ENCODE data around the gene UPP1. TPM values are rescaled to one million over a fixed set of nuclear protein-coding genes. Genes with fewer than 3 reads are reported as not detected.

The UPP1 gene
- total and polyA plus RNA-seq, 9 donors = 0.71 to 3.2 (median 1.7) TPM

DNA sequence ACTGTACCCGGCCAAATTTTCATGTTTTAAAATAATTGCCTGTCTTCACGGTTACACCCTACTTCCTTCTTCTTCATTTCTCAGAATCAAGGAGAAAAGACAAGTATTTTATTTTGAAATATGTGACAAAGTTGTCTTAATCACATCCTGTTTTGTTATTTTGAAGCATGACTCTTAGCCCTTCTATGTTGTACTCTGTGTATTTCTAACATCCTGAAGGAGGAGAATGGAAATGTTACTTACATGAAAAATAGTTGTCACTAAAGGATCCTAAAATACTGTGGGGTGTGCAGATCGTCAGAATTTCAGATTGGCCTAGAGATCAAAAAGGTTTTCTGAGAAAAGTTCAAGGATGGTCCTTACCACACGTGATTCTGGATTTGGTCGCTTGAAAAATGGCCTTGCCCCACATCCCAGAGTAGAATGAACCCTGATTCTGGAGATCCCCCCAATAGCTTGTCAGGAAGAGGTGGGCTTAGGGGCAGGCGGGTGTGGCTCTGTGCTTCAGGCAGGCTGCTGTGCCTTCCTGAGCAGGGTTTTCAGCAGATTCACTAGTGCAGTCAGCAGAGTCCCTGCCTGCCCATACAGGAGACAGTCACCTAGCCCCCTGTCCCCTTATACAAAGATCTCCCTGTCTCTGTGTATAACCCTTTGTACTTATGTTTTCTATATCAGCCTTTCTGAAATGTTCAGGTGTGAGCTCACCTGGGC is 8.6 kb downstream of the UPP1 start:
- peaks cover 2% of the 10 kb centered on the region for H3K27me3 ChIP-seq (ENCODE audit: control insufficient read depth, insufficient read depth, low read length)
- no peak overlapping the region for H3K4me3 ChIP-seq (ENCODE audit: low read length)
- H3K9me3 ChIP-seq (replicated peaks; ENCODE audit: control insufficient read depth, low read depth, low read length) = no peaks in the 10 kb centered on the region
- H3K27ac ChIP-seq (ENCODE audit: low read length) = no peak overlapping the region
- no peak for DNase-seq
- WGBS (ENCODE audit: insufficient coverage) = 71% methylated on average over 3 of the region's 6 CpGs
- H3K36me3 ChIP-seq (ENCODE audit: control insufficient read depth, insufficient read depth, low read length) = no peaks in the 10 kb centered on the region
- H3K4me1 ChIP-seq (ENCODE audit: control insufficient read depth, insufficient read depth, low read length) = no peaks in the 10 kb centered on the region

DNA sequence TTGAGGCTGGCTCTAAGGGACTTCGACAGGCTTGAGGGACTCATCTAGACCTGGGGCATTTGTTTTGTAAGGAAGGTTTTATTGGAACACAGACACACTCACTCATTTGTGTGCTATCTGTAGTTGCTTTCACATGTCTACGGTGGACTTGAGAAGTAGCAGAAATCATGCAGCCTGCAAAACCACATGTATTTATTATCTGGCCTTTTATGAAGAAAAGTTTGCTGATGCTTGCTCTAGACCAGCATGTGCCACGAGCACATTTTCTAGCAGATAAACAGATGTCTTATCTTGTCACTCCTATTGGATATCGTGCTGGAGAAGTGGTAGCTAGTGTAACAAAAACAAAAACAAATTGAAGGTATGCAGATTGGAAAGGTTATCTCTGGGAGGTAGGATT is 9.8 kb downstream of the UPP1 start:
- Histone ChIP-seq H3K36me3 (ENCODE audit: control insufficient read depth, insufficient read depth, low read length) (no peaks in the 10 kb centered on the region), H3K27me3 (ENCODE audit: control insufficient read depth, insufficient read depth, low read length) (no peaks in the 10 kb centered on the region), H3K9me3 (replicated peaks; ENCODE audit: control insufficient read depth, low read depth, low read length) (no peaks in the 10 kb centered on the region), H3K4me3 (ENCODE audit: low read length) (no peak overlapping the region), H3K4me1 (ENCODE audit: control insufficient read depth, insufficient read depth, low read length) (no peaks in the 10 kb centered on the region), H3K27ac (ENCODE audit: low read length) (no peak overlapping the region)
- no CpG with 5 or more reads among the region's 4 CpGs for WGBS (ENCODE audit: insufficient coverage)
- DNase-seq = no peak

DNA sequence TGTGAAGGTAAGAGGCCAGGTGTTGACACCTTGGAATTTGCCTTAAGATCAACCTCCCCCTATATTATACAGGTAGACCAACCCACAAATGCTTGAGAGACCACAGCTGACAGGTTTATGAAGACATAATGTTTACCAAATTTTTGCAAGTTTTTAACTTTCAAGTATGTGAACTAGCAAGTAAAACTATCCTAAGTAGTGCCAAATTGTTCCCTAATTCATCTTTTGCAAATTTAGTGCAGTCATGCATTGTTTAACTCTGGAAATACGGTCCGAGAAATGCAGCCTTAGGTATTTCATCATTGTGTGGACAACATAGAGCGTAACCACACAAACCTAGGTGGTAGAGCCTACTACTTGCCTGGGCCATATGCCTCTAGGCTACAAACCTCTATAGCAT is 10.7 kb downstream of the UPP1 start:
- Histone ChIP-seq H3K36me3 (ENCODE audit: control insufficient read depth, insufficient read depth, low read length) (no peaks in the 10 kb centered on the region), H3K27ac (ENCODE audit: low read length) (no peak overlapping the region), H3K27me3 (ENCODE audit: control insufficient read depth, insufficient read depth, low read length) (no peaks in the 10 kb centered on the region), H3K9me3 (replicated peaks; ENCODE audit: control insufficient read depth, low read depth, low read length) (no peaks in the 10 kb centered on the region), H3K4me3 (ENCODE audit: low read length) (no peak overlapping the region), H3K4me1 (ENCODE audit: control insufficient read depth, insufficient read depth, low read length) (no peaks in the 10 kb centered on the region)
- WGBS (ENCODE audit: insufficient coverage) = 89% methylated on average over 3 of the region's 3 CpGs
- DNase-seq = no peak

DNA sequence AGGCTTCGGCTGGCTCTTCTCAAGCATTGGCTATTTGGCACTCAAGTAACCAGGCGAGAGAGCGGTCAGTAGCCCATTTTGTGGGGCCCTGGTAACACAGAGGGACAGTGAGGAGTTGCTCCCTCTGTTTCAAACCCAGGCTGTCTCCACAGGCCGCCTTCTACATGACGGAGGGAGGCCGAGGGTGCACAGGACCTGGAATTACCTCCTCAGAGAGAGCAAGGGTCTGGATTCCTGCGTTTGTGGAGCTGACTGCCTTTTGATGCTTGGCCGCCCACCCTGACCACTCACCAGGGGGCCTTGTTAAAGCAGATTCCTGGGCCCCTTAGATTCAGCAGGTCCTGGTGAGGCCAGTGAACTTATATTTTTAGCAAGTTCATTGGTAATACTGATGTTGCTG is 12.3 kb downstream of the UPP1 start:
- Histone ChIP-seq H3K27ac (ENCODE audit: low read length) (no peak overlapping the region), H3K9me3 (replicated peaks; ENCODE audit: control insufficient read depth, low read depth, low read length) (no peaks in the 10 kb centered on the region), H3K4me3 (ENCODE audit: low read length) (no peak overlapping the region), H3K4me1 (ENCODE audit: control insufficient read depth, insufficient read depth, low read length) (no peaks in the 10 kb centered on the region), H3K36me3 (ENCODE audit: control insufficient read depth, insufficient read depth, low read length) (no peaks in the 10 kb centered on the region), H3K27me3 (ENCODE audit: control insufficient read depth, insufficient read depth, low read length) (no peaks in the 10 kb centered on the region)
- DNase-seq = no peak
- WGBS (ENCODE audit: insufficient coverage) = 79% methylated on average over 7 of the region's 8 CpGs

DNA sequence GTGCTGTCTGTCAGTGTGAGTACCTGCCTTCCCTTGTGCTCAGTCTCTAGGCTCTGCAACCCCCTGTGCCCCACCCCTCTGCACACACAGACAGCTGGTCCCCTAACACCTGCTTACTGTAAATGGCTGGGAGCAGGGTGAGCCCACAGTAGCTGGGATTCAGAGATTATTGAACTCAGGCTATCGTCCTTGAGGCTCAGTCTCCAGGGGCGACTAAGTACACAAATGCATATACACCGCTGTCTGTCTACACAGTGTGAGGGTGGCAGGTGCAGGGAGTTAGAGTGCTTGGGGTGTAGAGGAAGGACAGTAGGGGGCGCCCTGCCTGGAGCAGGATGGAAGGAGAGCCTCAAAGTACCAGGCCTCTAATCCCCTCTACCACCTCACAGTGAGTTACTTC is 12.9 kb downstream of the UPP1 start:
- no peak overlapping the region for H3K27ac ChIP-seq (ENCODE audit: low read length)
- no peaks in the 10 kb centered on the region for H3K4me1 ChIP-seq (ENCODE audit: control insufficient read depth, insufficient read depth, low read length)
- DNase-seq = no peak
- WGBS (ENCODE audit: insufficient coverage) = 40% methylated on average over 1 of the region's 4 CpGs
- no peak overlapping the region for H3K4me3 ChIP-seq (ENCODE audit: low read length)
- no peaks in the 10 kb centered on the region for H3K27me3 ChIP-seq (ENCODE audit: control insufficient read depth, insufficient read depth, low read length)
- H3K9me3 ChIP-seq (replicated peaks; ENCODE audit: control insufficient read depth, low read depth, low read length) = no peaks in the 10 kb centered on the region
- no peaks in the 10 kb centered on the region for H3K36me3 ChIP-seq (ENCODE audit: control insufficient read depth, insufficient read depth, low read length)

DNA sequence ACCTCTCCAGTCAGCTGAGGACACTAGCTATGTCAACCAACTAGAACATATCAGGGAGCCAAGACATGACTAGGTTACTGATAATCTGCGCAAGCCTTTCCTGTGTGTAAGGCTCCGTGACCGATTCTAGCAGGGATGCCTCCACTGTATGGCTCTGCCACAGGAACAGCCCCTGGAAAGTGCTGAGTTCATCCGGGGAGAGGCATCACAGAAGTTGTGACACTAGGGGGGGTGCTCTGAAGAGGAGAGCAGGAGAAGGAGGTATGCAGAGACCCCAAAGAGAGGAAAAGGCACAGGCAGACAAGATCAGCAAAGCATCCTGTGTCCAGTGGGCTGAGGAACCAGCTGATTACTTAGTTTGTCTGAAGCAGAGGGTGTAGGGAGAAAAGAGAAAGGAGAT is 13.5 kb downstream of the UPP1 start:
- Histone ChIP-seq H3K4me1 (ENCODE audit: control insufficient read depth, insufficient read depth, low read length) (no peaks in the 10 kb centered on the region), H3K27me3 (ENCODE audit: control insufficient read depth, insufficient read depth, low read length) (no peaks in the 10 kb centered on the region), H3K4me3 (ENCODE audit: low read length) (no peak overlapping the region), H3K9me3 (replicated peaks; ENCODE audit: control insufficient read depth, low read depth, low read length) (no peaks in the 10 kb centered on the region), H3K27ac (ENCODE audit: low read length) (no peak overlapping the region), H3K36me3 (ENCODE audit: control insufficient read depth, insufficient read depth, low read length) (no peaks in the 10 kb centered on the region)
- no peak for DNase-seq
- 96% methylated on average over 3 of the region's 4 CpGs for WGBS (ENCODE audit: insufficient coverage)

DNA sequence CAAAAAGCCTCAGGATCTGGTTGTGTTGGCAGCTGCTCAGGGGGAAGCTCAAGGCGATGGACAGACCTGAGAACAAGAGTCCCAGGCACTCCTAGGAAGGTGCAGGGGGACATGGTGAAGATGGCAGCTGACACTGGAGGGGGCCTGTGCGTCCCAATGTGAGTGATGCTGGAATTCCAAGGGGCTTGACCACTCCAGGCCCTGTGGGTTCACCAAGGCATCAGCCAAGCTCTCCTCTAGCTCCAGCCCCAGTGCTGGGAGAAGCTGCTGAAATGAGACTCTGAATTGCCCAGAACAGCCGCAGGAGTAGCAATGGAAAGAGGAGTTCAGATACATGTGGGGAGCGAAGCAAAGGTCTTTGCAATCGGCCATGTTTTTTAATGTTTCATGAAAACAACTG is 16.0 kb downstream of the UPP1 start:
- 93% methylated on average over 3 of the region's 5 CpGs for WGBS (ENCODE audit: insufficient coverage)
- Histone ChIP-seq H3K4me1 (ENCODE audit: control insufficient read depth, insufficient read depth, low read length) (no peaks in the 10 kb centered on the region), H3K36me3 (ENCODE audit: control insufficient read depth, insufficient read depth, low read length) (no peaks in the 10 kb centered on the region), H3K27ac (ENCODE audit: low read length) (no peak overlapping the region), H3K9me3 (replicated peaks; ENCODE audit: control insufficient read depth, low read depth, low read length) (no peaks in the 10 kb centered on the region), H3K4me3 (ENCODE audit: low read length) (no peak overlapping the region), H3K27me3 (ENCODE audit: control insufficient read depth, insufficient read depth, low read length) (peaks cover 2% of the 10 kb centered on the region)
- no peak for DNase-seq

DNA sequence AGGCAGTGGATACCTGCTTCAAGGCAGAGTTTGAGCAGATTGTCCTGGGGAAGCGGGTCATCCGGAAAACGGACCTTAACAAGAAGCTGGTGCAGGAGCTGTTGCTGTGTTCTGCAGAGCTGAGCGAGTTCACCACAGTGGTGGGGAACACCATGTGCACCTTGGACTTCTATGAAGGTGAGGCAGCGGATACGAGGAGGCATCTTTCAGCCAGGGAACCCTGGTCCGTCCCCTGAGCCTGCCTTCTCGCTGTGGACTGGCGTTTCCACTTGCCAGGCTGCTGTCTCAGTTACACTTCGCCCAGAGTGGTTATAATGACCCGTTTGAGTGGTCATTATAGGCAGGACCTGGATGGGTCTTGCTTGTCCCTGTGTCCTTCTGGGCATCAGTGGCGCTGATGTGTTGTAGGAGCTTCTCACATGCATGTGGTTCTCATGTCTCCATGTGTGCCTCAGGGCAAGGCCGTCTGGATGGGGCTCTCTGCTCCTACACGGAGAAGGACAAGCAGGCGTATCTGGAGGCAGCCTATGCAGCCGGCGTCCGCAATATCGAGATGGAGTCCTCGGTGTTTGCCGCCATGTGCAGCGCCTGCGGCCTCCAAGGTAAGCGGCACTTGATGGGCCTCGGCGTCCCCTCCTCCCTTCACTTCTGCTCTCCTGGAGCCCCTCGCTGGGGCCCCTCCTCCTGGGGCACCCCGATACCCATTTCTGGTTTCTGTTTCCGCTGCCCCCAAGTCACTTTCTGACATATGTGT is 18.0 kb downstream of the UPP1 start:
- no peak overlapping the region for H3K27ac ChIP-seq (ENCODE audit: low read length)
- H3K4me1 ChIP-seq (ENCODE audit: control insufficient read depth, insufficient read depth, low read length) = no peaks in the 10 kb centered on the region
- DNase-seq = no peak
- no peaks in the 10 kb centered on the region for H3K9me3 ChIP-seq (replicated peaks; ENCODE audit: control insufficient read depth, low read depth, low read length)
- no peaks in the 10 kb centered on the region for H3K36me3 ChIP-seq (ENCODE audit: control insufficient read depth, insufficient read depth, low read length)
- H3K4me3 ChIP-seq (ENCODE audit: low read length) = no peak overlapping the region
- WGBS (ENCODE audit: insufficient coverage) = 88% methylated on average over 29 of the region's 29 CpGs
- H3K27me3 ChIP-seq (ENCODE audit: control insufficient read depth, insufficient read depth, low read length) = peaks cover 2% of the 10 kb centered on the region

DNA sequence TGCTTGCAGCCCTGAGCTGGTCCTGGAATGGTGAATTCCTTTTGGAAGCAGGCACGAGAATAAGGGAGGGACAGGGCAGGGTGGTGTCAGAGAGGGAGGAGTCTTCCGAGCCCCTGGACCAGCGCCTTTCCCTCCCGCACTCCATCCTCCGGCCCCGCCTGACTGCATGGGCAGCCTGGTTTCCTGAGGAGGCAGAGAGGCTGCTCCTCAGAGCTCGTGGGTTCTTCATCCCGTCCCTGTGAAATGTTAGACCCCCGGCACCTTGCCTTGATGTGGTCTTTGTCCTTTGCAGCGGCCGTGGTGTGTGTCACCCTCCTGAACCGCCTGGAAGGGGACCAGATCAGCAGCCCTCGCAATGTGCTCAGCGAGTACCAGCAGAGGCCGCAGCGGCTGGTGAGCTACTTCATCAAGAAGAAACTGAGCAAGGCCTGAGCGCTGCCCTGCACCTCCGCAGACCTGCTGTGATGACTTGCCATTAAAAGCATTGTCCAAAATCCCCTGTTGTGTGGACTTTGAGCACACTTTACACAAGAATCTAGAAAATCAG is 18.9 kb downstream of the UPP1 start:
- DNase-seq = no peak
- no peaks in the 10 kb centered on the region for H3K9me3 ChIP-seq (replicated peaks; ENCODE audit: control insufficient read depth, low read depth, low read length)
- H3K36me3 ChIP-seq (ENCODE audit: control insufficient read depth, insufficient read depth, low read length) = no peaks in the 10 kb centered on the region
- no peaks in the 10 kb centered on the region for H3K4me1 ChIP-seq (ENCODE audit: control insufficient read depth, insufficient read depth, low read length)
- H3K27me3 ChIP-seq (ENCODE audit: control insufficient read depth, insufficient read depth, low read length) = peaks cover 2% of the 10 kb centered on the region
- no peak overlapping the region for H3K27ac ChIP-seq (ENCODE audit: low read length)
- no peak overlapping the region for H3K4me3 ChIP-seq (ENCODE audit: low read length)
- WGBS (ENCODE audit: insufficient coverage) = 84% methylated on average over 18 of the region's 18 CpGs

DNA sequence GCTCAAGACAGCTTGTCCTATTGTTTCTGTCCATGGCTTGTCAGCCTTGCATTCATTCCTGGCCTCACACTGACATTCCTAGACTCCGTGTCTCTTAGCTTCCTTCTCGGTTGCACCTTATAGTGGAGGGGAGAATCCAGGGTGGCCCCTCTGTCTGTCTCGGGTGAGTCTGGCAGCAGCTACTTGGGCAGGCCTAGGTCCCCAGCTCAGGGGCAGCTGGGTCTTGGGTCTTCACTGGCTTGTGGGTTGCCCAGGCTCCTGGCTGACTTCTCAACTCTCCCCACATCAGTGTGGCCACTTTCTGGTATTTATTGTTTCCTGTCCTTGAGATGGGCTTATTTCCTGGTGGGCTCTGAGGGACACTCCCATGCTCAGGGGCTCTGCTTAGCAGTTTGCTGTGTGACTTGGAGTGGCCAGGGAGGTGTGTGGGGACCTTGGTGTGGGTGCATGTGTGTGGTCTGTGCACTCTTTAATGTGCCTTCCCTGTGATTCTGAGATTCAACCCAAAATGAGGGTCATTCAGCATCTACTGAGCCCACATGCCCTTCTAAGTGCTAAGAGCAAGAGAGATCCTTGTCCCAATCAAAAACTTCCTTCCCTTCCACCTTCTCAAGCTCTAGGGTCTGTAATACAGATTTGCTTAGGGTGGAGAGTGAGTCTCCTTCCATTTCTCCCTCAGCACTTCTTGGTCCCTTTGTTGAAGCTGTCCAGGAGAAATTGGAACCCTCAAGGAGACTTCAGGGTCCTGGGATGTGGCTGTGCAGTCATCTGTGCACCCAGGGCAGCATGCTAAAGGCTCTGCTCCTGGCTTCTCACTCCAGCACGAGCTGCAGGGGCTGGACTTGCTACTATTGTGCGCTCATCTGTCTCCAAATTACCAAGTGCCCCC is 20.1 kb downstream of the UPP1 start:
- no peak for DNase-seq
- Histone ChIP-seq H3K4me3 (ENCODE audit: low read length) (no peak overlapping the region), H3K27me3 (ENCODE audit: control insufficient read depth, insufficient read depth, low read length) (peaks cover 2% of the 10 kb centered on the region), H3K4me1 (ENCODE audit: control insufficient read depth, insufficient read depth, low read length) (no peaks in the 10 kb centered on the region), H3K36me3 (ENCODE audit: control insufficient read depth, insufficient read depth, low read length) (no peaks in the 10 kb centered on the region), H3K9me3 (replicated peaks; ENCODE audit: control insufficient read depth, low read depth, low read length) (no peaks in the 10 kb centered on the region), H3K27ac (ENCODE audit: low read length) (no peak overlapping the region)
- 78% methylated on average over 2 of the region's 5 CpGs for WGBS (ENCODE audit: insufficient coverage)

Data from muscle of leg (tissue), 11 donors.